SK-N-SH (cell line): Measurements from ENCODE around the gene TTC23L. TPM values are rescaled to one million over a fixed set of nuclear protein-coding genes. Genes with fewer than 3 reads are reported as not detected.

Experiments used
- CTCF ChIA-PET: fragments of 300-600, 350-600 bp; formaldehyde crosslinking; extraction: SDS; loops from one replicate; lab custom pipeline; 2021; lab: Yijun Ruan, JAX
- POLR2A ChIA-PET: fragments of 350-600 bp; sonication (Branson Sonifier 250); formaldehyde crosslinking; extraction: SDS; loops from one replicate; lab custom pipeline; 2020; ENCODE audit warnings: antibody characterized with exemption, inconsistent platforms; lab: Yijun Ruan, JAX
- DNase-seq: peaks from one replicate; pipeline ENCODE4 v3.0.0; 2012
- H2AFZ ChIP-seq: fragments of 200-600 bp; sonication (generic); 2 replicates; pipeline ENCODE4 v1.8.1; 2016; ENCODE audit warnings: antibody characterized with exemption, mild to moderate bottlenecking, low read depth
- H3F3A ChIP-seq: fragments of 200-600 bp; sonication (generic); replicated peaks from 2 replicates; pipeline ENCODE3; 2016; ENCODE audit warnings: antibody characterized with exemption, mild to moderate bottlenecking; ENCODE audit not compliant: insufficient read depth
- H3K27ac ChIP-seq, 2 experiments: fragments of 200-500 bp in 1 of 2; fragments of 200-600 bp in 1 of 2; sonication (Bioruptor generic) in 1 of 2; sonication (generic), shearing (Covaris generic) in 1 of 2; 2 replicates each; pipeline versions ENCODE4 v1.5.1 to v1.6.1; 2014 to 2016; ENCODE audit warnings: low read depth in 2 of 2, inconsistent platforms in 1 of 2, low read length in 1 of 2, mild to moderate bottlenecking in 1 of 2, mixed read lengths in 1 of 2
- H3K27me3 ChIP-seq: fragments of 200-600 bp; sonication (generic), shearing (Covaris generic); 2 replicates; pipeline ENCODE4 v1.6.1; 2016; ENCODE audit warnings: mixed run types; ENCODE audit not compliant: insufficient read depth
- H3K36me3 ChIP-seq, 2 experiments: fragments of 200-500 bp in 1 of 2; fragments of 200-600 bp in 1 of 2; sonication (Bioruptor generic) in 1 of 2; sonication (generic) in 1 of 2; replicated peaks in 1 of 2; 2 replicates each; pipeline versions ENCODE3 to v1.5.1; 2014 to 2016; ENCODE audit warnings: low read length in 1 of 2, mild to moderate bottlenecking in 1 of 2; ENCODE audit not compliant: insufficient read depth in 2 of 2, control insufficient read depth in 1 of 2
- H3K4me1 ChIP-seq, 2 experiments: fragments of 200-500 bp in 1 of 2; fragments of 200-600 bp in 1 of 2; sonication (Bioruptor generic) in 1 of 2; sonication (generic), shearing (Covaris generic) in 1 of 2; 2 replicates each; pipeline versions ENCODE4 v1.5.1 to v1.6.1; 2014 to 2016; ENCODE audit warnings: low read depth in 1 of 2, low read length in 1 of 2, mixed run types in 1 of 2; ENCODE audit not compliant: insufficient read depth in 2 of 2, control insufficient read depth in 1 of 2
- H3K4me2 ChIP-seq: fragments of 200-600 bp; sonication (generic), shearing (Covaris generic); 2 replicates; pipeline ENCODE4 v1.6.1; 2017; ENCODE audit warnings: mixed run types
- H3K4me3 ChIP-seq, 2 experiments: fragments of 200-500 bp in 1 of 2; fragments of 200-600 bp in 1 of 2; sonication (Bioruptor generic) in 1 of 2; sonication (generic), shearing (Covaris generic) in 1 of 2; 2 replicates each; pipeline versions ENCODE4 v1.5.1 to v1.8.1; 2014 to 2016; ENCODE audit warnings: low read depth in 2 of 2, inconsistent platforms in 1 of 2, low read length in 1 of 2, mild to moderate bottlenecking in 1 of 2, mixed read lengths in 1 of 2, moderate library complexity in 1 of 2
- H3K79me2 ChIP-seq: fragments of 200-600 bp; sonication (generic); 2 replicates; pipeline ENCODE4 v1.8.1; 2017; ENCODE audit warnings: mild to moderate bottlenecking; ENCODE audit not compliant: insufficient read depth
- H3K9ac ChIP-seq: fragments of 200-600 bp; sonication (generic); 2 replicates; pipeline ENCODE4 v1.6.1; 2017; ENCODE audit warnings: mixed run types
- H3K9me2 ChIP-seq: fragments of 200-600 bp; sonication (generic); 2 replicates; pipeline ENCODE4 v1.6.1; 2017; ENCODE audit warnings: mixed run types
- H3K9me3 ChIP-seq: fragments of 200-600 bp; sonication (generic); 2 replicates; pipeline ENCODE4 v1.6.1; 2017; ENCODE audit warnings: mixed run types, mild to moderate bottlenecking, moderate library complexity
- H4K20me1 ChIP-seq: fragments of 200-600 bp; sonication (generic); 2 replicates; pipeline ENCODE4 v1.6.1; 2017; ENCODE audit warnings: mild to moderate bottlenecking, mixed run types; ENCODE audit not compliant: insufficient read depth
- ELF1 ChIP-seq: IDR thresholded peaks from 2 replicates; pipeline ENCODE4 v1.4.0; 2012
- EP300 ChIP-seq, 2 experiments: IDR thresholded peaks; 2 replicates each; pipeline versions ENCODE4 v1.4.0 to v1.6.1; 2012; ENCODE audit warnings: borderline replicate concordance in 1 of 2, low read depth in 1 of 2, low read length in 1 of 2
- EZH2phosphoT487 ChIP-seq: fragments of 200-600 bp; sonication (generic); IDR thresholded peaks from 2 replicates; pipeline ENCODE4 v1.6.1; 2017; ENCODE audit warnings: low read depth, mixed run types, mild to moderate bottlenecking, antibody characterized with exemption, moderate library complexity, borderline replicate concordance
- FOSL2 ChIP-seq: IDR thresholded peaks from 2 replicates; pipeline ENCODE4 v1.4.0; 2012; ENCODE audit warnings: low read depth, mild to moderate bottlenecking, moderate library complexity, borderline replicate concordance
- GABPA ChIP-seq: IDR thresholded peaks from 2 replicates; pipeline ENCODE4 v1.4.0; 2012; ENCODE audit warnings: low read depth, mild to moderate bottlenecking
- GATA2 ChIP-seq: sonication (generic); formaldehyde crosslinking; IDR thresholded peaks from 2 replicates; pipeline ENCODE4 v1.5.0; 2020; ENCODE audit warnings: mild to moderate bottlenecking, missing genetic modification reagents
- IRF3 ChIP-seq: fragments of 150-350 bp; IDR thresholded peaks from 2 replicates; pipeline ENCODE4 v1.6.1; 2016; ENCODE audit warnings: mild to moderate bottlenecking, low read depth, low read length
- JUND ChIP-seq: IDR thresholded peaks from 2 replicates; pipeline ENCODE4 v1.4.0; 2012
- MEF2A ChIP-seq: IDR thresholded peaks from 2 replicates; pipeline ENCODE4 v1.4.0; 2012; ENCODE audit warnings: low read depth, borderline replicate concordance
- MXI1 ChIP-seq: IDR thresholded peaks from 2 replicates; pipeline ENCODE4 v1.6.1; 2012; ENCODE audit warnings: mild to moderate bottlenecking, low read depth, low read length, improper control_type of control experiment
- NFIC ChIP-seq: IDR thresholded peaks from 2 replicates; pipeline ENCODE4 v1.4.0; 2012; ENCODE audit warnings: borderline replicate concordance
- PBX3 ChIP-seq: IDR thresholded peaks from 2 replicates; pipeline ENCODE4; 2012
- RCOR1 ChIP-seq: fragments of 150-350 bp; IDR thresholded peaks from 2 replicates; pipeline ENCODE4 v1.6.1; 2017; ENCODE audit warnings: antibody characterized with exemption, low read length
- RXRA ChIP-seq: IDR thresholded peaks from 2 replicates; pipeline ENCODE4 v1.4.0; 2012; ENCODE audit warnings: low read depth, mild to moderate bottlenecking, borderline replicate concordance
- SIN3A ChIP-seq: IDR thresholded peaks from 2 replicates; pipeline ENCODE4 v1.6.1; 2012; ENCODE audit warnings: low read depth, mild to moderate bottlenecking, low read length, moderate library complexity, borderline replicate concordance
- SMC3 ChIP-seq: IDR thresholded peaks from 2 replicates; pipeline ENCODE4 v1.6.1; 2012; ENCODE audit warnings: low read depth, low read length, improper control_type of control experiment
- TAF1 ChIP-seq: IDR thresholded peaks from 2 replicates; pipeline ENCODE4 v1.6.1; 2012; ENCODE audit warnings: low read depth, mild to moderate bottlenecking, low read length, moderate library complexity, borderline replicate concordance
- TCF12 ChIP-seq: IDR thresholded peaks from 2 replicates; pipeline ENCODE4 v1.4.0; 2012
- USF2 ChIP-seq: fragments of 150-350 bp; IDR thresholded peaks from 2 replicates; pipeline ENCODE4 v1.6.1; 2017; ENCODE audit warnings: antibody characterized with exemption, low read length, low read depth, borderline replicate concordance
- YY1 ChIP-seq: IDR thresholded peaks from 2 replicates; pipeline ENCODE4 v1.4.0; 2012; ENCODE audit warnings: low read depth, mild to moderate bottlenecking
- WGBS: methylation state at CpG from one replicate; pipeline ENCODE4 v1.1.6; 2017; ENCODE audit warnings: low lambda C conversion rate; 5-methylcytosine and 5-hydroxymethylcytosine counted together
- polyA plus RNA-seq, 3 experiments: library from polyadenylated mRNA; depleted of rRNA; stranded (reverse); fragments of >200 nt; gene quantifications; 2 replicates each; pipeline ENCODE4 v1.2.3, GENCODE V29; 2012

TTC23L gene
- polyA plus RNA-seq, 1 of the 3 experiments (the other 2 are of a cell fraction): 0.49 TPM

- no peak overlapping the region for H2AFZ ChIP-seq
- peaks cover 10% of the 10 kb centered on the region for H3F3A ChIP-seq
- H3K79me2 ChIP-seq: peaks cover 50% of the 10 kb centered on the region
- WGBS: 92% methylated on average over 2 of the region's 2 CpGs
- DNase-seq: no peak
- POLR2A ChIA-PET: interaction anchor here (1.1 kb wide), 1 partner anchor 18 kb away, joined by 3 read pairs; the partner anchor contains the start of genes BRIX1 and RAD1
- no peak overlapping the region for H3K4me2 ChIP-seq
- H3K9me3 ChIP-seq: no peaks in the 10 kb centered on the region
- H3K9ac ChIP-seq: no peak overlapping the region
- H3K9me2 ChIP-seq: no peaks in the 10 kb centered on the region
- peaks cover 0 to 9% of the 10 kb centered on the region in 2 experiments; a peak in 3 of 4 replicates for H3K4me1 ChIP-seq
- no peaks in the 10 kb centered on the region for H3K27me3 ChIP-seq
- H3K4me3 ChIP-seq: no peak overlapping the region
- H4K20me1 ChIP-seq: no peaks in the 10 kb centered on the region
- CTCF ChIA-PET: interaction anchor here (1.7 kb wide), 1 partner anchor 25 kb away, joined by 5 read pairs; no protein-coding TSS in a partner anchor
- TF ChIP-seq TCF12 (no peak), TAF1 (no peak), RCOR1 (no peak), EP300 (IDR thresholded peaks at IDR 0.05; ENCODE audit: borderline replicate concordance in 1 of 2, low read depth in 1 of 2, low read length in 1 of 2) (no peak), FOSL2 (no peak), SIN3A (no peak), MXI1 (no peak), USF2 (no peak), IRF3 (no peak), YY1 (no peak), ELF1 (no peak), SMC3 (no peak), PBX3 (no peak), GATA2 (no peak), EZH2phosphoT487 (no peak), MEF2A (no peak), NFIC (no peak), JUND (no peak), GABPA (no peak), RXRA (no peak)
- H3K27ac ChIP-seq: no peak overlapping the region
- H3K36me3 ChIP-seq: peaks cover 15 to 31% of the 10 kb centered on the region in 2 experiments
Observed at GRCh38 chr5:34932947-34933346, 94.0 kb downstream of the TTC23L start.
